Esophagus (tissue), 2 donors: Measurements from ENCODE around the gene PACSIN3. TPM values are rescaled to one million over a fixed set of nuclear protein-coding genes. Genes with fewer than 3 reads are reported as not detected.
"Not testable (repeated sequence)": the region's sequence is repeated elsewhere in the genome, so short reads cannot be mapped to it uniquely, and the experiment has no call there.

ENCODE experiments used
- H3K27ac ChIP-seq, 2 donors: one replicate each; pipeline ENCODE4 v1.5.1; 2013; ENCODE audit warnings: low read depth in 2 of 2, mild to moderate bottlenecking in 2 of 2, inconsistent platforms in 1 of 2, low read length in 1 of 2, moderate library complexity in 1 of 2
- H3K27me3 ChIP-seq, 2 donors: one replicate each; pipeline ENCODE4 v1.6.1; 2013; ENCODE audit warnings: low read length in 2 of 2, control low read depth in 1 of 2, mild to moderate bottlenecking in 1 of 2; ENCODE audit not compliant: insufficient read depth in 2 of 2, control insufficient read depth in 1 of 2
- H3K36me3 ChIP-seq, 2 donors: one replicate each; pipeline ENCODE4 v1.6.1; 2013; ENCODE audit warnings: low read length in 1 of 2; ENCODE audit not compliant: control insufficient read depth in 2 of 2, insufficient read depth in 2 of 2
- H3K4me1 ChIP-seq, 2 donors: one replicate each; pipeline ENCODE4 v1.6.1; 2013; ENCODE audit warnings: low read length in 1 of 2; ENCODE audit not compliant: control insufficient read depth in 2 of 2, insufficient read depth in 2 of 2
- H3K4me3 ChIP-seq, 2 donors: one replicate each; pipeline ENCODE4 v1.5.1; 2013; ENCODE audit warnings: low read length in 2 of 2, mild to moderate bottlenecking in 2 of 2, low read depth in 1 of 2, moderate library complexity in 1 of 2
- H3K9me3 ChIP-seq, 2 donors: one replicate each; pipeline ENCODE4 v1.6.1; 2013; ENCODE audit warnings: mild to moderate bottlenecking in 2 of 2, low read depth in 1 of 2, low read length in 1 of 2, moderate library complexity in 1 of 2; ENCODE audit not compliant: control insufficient read depth in 2 of 2, insufficient read depth in 1 of 2
- WGBS, 2 donors: extraction: QIAGEN DNeasy Blood & Tissue Kit; methylation state at CpG; one replicate each; pipeline ENCODE4 v1.1.7; 2013; 5-methylcytosine and 5-hydroxymethylcytosine counted together
- polyA plus RNA-seq, 2 donors: library from polyadenylated mRNA; stranded (reverse); fragments of 200-250 nt; gene quantifications; one replicate each; pipeline ENCODE4 v1.2.3, GENCODE V29; 2013
- donor health status: healthy with polysubstance abuse.
- donor health status: Bipolar disorder and iron deficiency.

Gene PACSIN3
- polyA plus RNA-seq, 2 donors: 54.7 to 55.6 TPM

- Histone ChIP-seq H3K4me3 (peak overlapping the region; percentile 65 to 77), H3K9me3 (no peaks in the 10 kb centered on the region), H3K36me3 (peaks cover 0 to 4% of the 10 kb centered on the region in 2 donors), H3K27ac (peak overlapping the region; percentile 90 to 99), H3K4me1 (peaks cover 2 to 8% of the 10 kb centered on the region in 2 donors), H3K27me3 (no peaks in the 10 kb centered on the region)
- WGBS, 2 donors: 2 to 10% methylated on average over 12 of the region's 12 CpGs
Observed at GRCh38 chr11:47216121-47216798, 30.0 kb upstream of the PACSIN3 start.

DNA sequence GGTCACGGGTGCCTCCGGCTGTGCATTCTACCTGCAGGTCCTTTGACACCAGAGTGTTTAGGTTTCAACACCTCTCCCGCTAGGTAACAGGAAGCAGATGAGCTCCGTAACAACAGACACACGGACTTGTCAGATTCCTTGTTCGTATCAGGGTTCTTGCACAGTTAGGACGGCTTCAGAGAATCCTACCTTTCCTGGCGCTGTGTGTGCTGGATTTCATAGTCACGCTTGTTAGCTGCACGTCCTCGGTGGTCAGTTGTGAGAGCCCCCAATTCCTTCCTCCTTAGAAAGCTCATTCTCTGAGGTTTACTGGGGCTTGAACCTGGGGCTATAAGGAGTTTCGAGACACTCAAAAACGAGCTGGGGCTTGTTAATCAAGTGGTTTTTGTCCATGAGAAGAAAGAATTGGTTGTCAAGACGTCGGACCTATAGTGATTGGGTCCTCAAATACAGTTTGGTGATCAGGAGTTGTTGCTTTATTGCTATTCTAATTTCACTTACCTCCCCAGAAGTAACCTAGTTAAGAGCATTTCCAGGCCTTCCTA is 29.2 kb upstream of the PACSIN3 start:
- WGBS, 2 donors: 3 to 4% methylated on average over 15 of the region's 15 CpGs

GRCh38 chr11:47213950-47214565 is 27.8 kb upstream of the PACSIN3 start:
- Histone ChIP-seq H3K4me1 (peaks cover 2 to 8% of the 10 kb centered on the region in 2 donors), H3K9me3 (no peaks in the 10 kb centered on the region), H3K36me3 (peaks cover 0 to 4% of the 10 kb centered on the region in 2 donors), H3K4me3 (peak overlapping the region; percentile 65 to 77), H3K27ac (peak overlapping the region; percentile 94 to 99), H3K27me3 (no peaks in the 10 kb centered on the region)
- 7 to 9% methylated on average over 20 of the region's 20 CpGs for WGBS, 2 donors

More for the DNA sequence above, 29.2 kb upstream of the PACSIN3 start:
- H3K4me1 ChIP-seq: peaks cover 2 to 8% of the 10 kb centered on the region in 2 donors
- H3K36me3 ChIP-seq: peaks cover 0 to 4% of the 10 kb centered on the region in 2 donors
- no peaks in the 10 kb centered on the region for H3K27me3 ChIP-seq
- H3K9me3 ChIP-seq: no peaks in the 10 kb centered on the region
- peak overlapping the region; percentile 99 for H3K27ac ChIP-seq
- peak overlapping the region; percentile 65 to 77 for H3K4me3 ChIP-seq

DNA sequence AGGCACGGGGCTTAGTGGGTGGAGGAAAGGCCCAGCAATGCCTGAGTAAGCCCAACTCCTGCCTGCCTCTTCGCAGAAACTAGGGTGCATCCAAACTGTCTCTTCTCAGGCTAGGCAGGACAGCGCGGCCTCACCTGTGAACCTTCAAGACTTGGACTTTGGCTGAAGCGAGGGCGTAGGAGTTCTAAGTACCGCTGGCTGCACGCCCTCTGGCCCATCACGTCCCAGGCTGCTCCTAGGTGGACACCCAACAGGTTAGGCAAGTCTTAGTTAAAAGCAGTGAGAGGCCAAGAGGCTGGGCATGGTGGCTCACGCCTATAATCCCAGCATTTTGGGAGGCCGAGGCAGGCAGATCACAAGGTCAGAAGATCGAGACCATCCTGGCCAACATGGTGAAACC is 26.7 kb upstream of the PACSIN3 start:
- no peaks in the 10 kb centered on the region for H3K27me3 ChIP-seq
- WGBS, 2 donors: 54 to 61% methylated on average over 12 of the region's 12 CpGs
- H3K4me3 ChIP-seq: no peak overlapping the region
- H3K9me3 ChIP-seq: no peaks in the 10 kb centered on the region
- peak overlapping the region; percentile 35 to 74 for H3K27ac ChIP-seq
- peaks cover 2 to 8% of the 10 kb centered on the region in 2 donors for H3K4me1 ChIP-seq
- peaks cover 0 to 2% of the 10 kb centered on the region in 2 donors for H3K36me3 ChIP-seq

GRCh38 chr11:47208628-47209027 is 22.4 kb upstream of the PACSIN3 start:
- 91 to 94% methylated on average over 5 of the region's 5 CpGs for WGBS, 2 donors

DNA sequence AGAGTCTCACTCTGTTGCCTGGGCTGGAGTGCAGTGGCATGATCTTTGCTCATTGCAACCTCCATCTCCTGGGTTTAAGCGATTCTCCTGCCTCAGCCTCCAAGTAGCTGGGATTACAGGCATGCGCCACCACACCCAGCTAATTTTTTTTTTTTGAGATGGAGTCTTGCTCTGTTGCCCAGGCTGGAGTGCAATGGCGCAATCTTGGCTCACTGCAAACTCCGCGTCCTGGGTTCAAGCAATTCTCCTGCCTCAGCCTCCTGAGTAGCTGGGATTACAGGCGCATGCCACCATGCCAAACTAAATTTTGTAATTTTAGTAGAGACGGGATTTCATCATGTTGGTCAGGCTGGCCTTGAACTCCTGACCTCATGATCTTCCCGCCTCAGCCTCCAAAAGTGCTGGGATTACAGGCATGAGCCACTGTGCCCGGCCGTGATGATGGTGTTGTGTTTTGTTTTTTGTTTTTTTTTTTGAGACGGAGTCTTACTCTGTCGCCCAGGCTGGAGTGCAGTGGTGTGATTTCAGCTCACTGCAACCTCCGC is 21.8 kb upstream of the PACSIN3 start:
- not testable (repeated sequence) for H3K9me3 ChIP-seq, H3K27ac ChIP-seq, H3K36me3 ChIP-seq, H3K4me3 ChIP-seq, H3K4me1 ChIP-seq, H3K27me3 ChIP-seq
- WGBS, 2 donors: 96 to 97% methylated on average over 13 of the region's 13 CpGs

More at GRCh38 chr11:47208628-47209027, 22.4 kb upstream of the PACSIN3 start:
- Histone ChIP-seq H3K9me3 (no peaks in the 10 kb centered on the region), H3K27ac (no peak overlapping the region), H3K4me1 (peaks cover 0 to 3% of the 10 kb centered on the region in 2 donors), H3K27me3 (no peaks in the 10 kb centered on the region), H3K36me3 (no peaks in the 10 kb centered on the region), H3K4me3 (no peak overlapping the region)

DNA sequence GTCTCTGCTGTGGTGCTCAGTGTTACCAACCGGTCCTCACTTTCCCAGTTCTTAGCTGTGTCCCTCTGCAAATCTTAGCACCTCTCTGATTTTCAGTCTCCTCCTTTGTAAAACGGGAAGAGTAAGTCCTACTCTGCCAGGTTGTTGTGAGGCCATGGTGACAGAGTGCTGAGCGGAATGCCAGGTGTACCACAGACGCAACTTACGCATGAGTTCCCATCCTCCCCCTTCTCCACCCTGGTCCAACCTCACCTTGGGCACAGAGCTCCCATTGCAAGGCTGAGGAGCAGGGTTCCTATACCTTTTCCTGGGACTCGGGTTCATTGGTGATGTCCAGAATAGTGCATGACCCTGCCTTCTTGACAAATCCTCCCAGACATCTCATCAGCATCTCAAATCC is 21.2 kb upstream of the PACSIN3 start:
- H3K4me3 ChIP-seq: no peak overlapping the region
- WGBS, 2 donors: 83 to 85% methylated on average over 6 of the region's 6 CpGs
- H3K36me3 ChIP-seq: no peaks in the 10 kb centered on the region
- H3K4me1 ChIP-seq: no peaks in the 10 kb centered on the region
- no peak overlapping the region for H3K27ac ChIP-seq
- no peaks in the 10 kb centered on the region for H3K27me3 ChIP-seq
- H3K9me3 ChIP-seq: no peaks in the 10 kb centered on the region

- H3K4me1 ChIP-seq, H3K9me3 ChIP-seq, H3K27me3 ChIP-seq, H3K36me3 ChIP-seq, H3K27ac ChIP-seq, H3K4me3 ChIP-seq: not testable (repeated sequence)
- WGBS, 2 donors: 92 to 95% methylated on average over 5 of the region's 5 CpGs
Observed at GRCh38 chr11:47206577-47206976, 20.3 kb upstream of the PACSIN3 start.

- no peaks in the 10 kb centered on the region for H3K4me1 ChIP-seq
- H3K27ac ChIP-seq: peak overlapping the region in 1 of 2 donors; percentile 65
- no peaks in the 10 kb centered on the region for H3K9me3 ChIP-seq
- 38 to 56% methylated on average over 2 of the region's 2 CpGs for WGBS, 2 donors
- no peaks in the 10 kb centered on the region for H3K36me3 ChIP-seq
- no peak overlapping the region for H3K4me3 ChIP-seq
- no peaks in the 10 kb centered on the region for H3K27me3 ChIP-seq
Observed at GRCh38 chr11:47204637-47204989, 18.4 kb upstream of the PACSIN3 start.
